SK-N-SH (cell line): ENCODE results near the gene P4HA1. TPM values are rescaled to one million over a fixed set of nuclear protein-coding genes. Genes with fewer than 3 reads are reported as not detected.

Experiments used
- polyA plus RNA-seq, 3 experiments: library from polyadenylated mRNA; depleted of rRNA; stranded (reverse); fragments of >200 nt; gene quantifications; 2 replicates each; pipeline ENCODE4 v1.2.3, GENCODE V29; 2012
- small RNA-seq, 7 experiments: library from RNA; depleted of rRNA; stranded (forward); fragments of <200 nt; gene quantifications; one replicate each; pipeline ENCODE3, GENCODE V24; 2012

Gene P4HA1
- polyA plus RNA-seq, 1 of the 3 experiments (the other 2 are of a cell fraction): 34.8 TPM

Small RNA genes within 50 kb of the gene (small RNA-seq; reads per million reads assigned to genes)
- gene RF00019 (0 reads per million in 7 experiments), gene SNORA11F (2.0 to 642 (median 32.1) reads per million in 7 experiments)

Other genes with a start within 250 kb of the P4HA1 start
- gene OIT3, start 203.1 kb downstream of the P4HA1 start, polyA plus RNA-seq (2012; rRNA removed): 0.05 TPM in 1 of 2 replicates, not detected in the other
- not detected in 2 replicates for gene PLA2G12B, start 142.1 kb downstream of the P4HA1 start, polyA plus RNA-seq (2012; rRNA removed)
- 3.4 and 6.0 TPM in 2 replicates for gene NUDT13, start 13.6 kb upstream of the P4HA1 start, polyA plus RNA-seq (2012; rRNA removed)
- gene ECD, start 71.1 kb upstream of the P4HA1 start, polyA plus RNA-seq (2012; rRNA removed): 21.4 and 30.9 TPM in 2 replicates
- 28.2 and 37.5 TPM in 2 replicates for gene FAM149B1, start 71.3 kb upstream of the P4HA1 start, polyA plus RNA-seq (2012; rRNA removed)
- gene DNAJC9, start 150.4 kb upstream of the P4HA1 start, polyA plus RNA-seq (2012; rRNA removed): 23.9 and 27.3 TPM in 2 replicates
- gene MRPS16, start 155.8 kb upstream of the P4HA1 start, polyA plus RNA-seq (2012; rRNA removed): 75.5 and 78.0 TPM in 2 replicates